Hippocampal formation (tissue), 2 donors: ENCODE measurements around the gene QTRT2.

ENCODE experiments used
- DNase-seq, 2 donors: peaks; one replicate each; lab custom pipeline; 2025; lab: John Stamatoyannopoulos, UW

Gene QTRT2

GRCh38 chr3:114078126-114078525, 21.6 kb downstream of the QTRT2 start:
- no peak for DNase-seq

DNA sequence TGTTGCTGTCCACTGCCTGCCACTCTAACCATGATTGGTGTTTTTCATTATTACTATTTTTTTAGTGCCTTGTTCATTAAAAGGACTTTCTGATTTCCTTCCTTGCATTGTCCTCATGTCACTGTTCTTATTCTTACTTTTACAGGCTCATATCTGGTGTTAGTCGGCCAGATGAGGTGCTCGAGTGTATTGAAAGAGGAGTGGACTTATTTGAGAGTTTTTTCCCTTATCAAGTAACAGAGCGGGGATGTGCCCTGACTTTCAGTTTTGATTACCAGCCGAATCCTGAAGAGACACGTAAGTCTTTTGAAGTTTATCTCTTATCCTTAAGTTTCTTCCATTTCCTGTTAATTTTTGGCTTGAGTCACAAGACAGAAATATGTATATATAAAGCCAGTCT, 23.2 kb downstream of the QTRT2 start:
- no peak for DNase-seq

DNA sequence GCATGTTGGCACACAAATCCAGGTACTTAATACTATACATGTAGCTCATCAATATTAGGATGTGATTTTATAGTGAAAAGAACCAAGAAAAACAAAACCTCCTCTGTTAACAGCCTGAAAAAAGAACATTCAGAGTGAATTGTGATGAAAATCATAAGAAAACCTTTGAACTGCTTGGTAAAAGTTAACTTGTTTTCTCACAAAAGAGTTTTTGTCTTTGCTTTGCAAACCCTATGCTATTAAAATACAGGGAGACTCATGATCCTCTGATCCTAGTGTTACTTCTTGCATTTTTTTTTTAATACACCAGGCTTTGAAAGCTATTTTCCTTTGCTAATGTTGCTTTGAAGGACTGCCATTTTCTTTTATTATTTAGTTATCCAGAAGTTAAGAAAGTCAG, 23.7 kb downstream of the QTRT2 start:
- DNase-seq: no peak

- DNase-seq: no peak
Measured at GRCh38 chr3:114081037-114081436, 24.5 kb downstream of the QTRT2 start.

DNA sequence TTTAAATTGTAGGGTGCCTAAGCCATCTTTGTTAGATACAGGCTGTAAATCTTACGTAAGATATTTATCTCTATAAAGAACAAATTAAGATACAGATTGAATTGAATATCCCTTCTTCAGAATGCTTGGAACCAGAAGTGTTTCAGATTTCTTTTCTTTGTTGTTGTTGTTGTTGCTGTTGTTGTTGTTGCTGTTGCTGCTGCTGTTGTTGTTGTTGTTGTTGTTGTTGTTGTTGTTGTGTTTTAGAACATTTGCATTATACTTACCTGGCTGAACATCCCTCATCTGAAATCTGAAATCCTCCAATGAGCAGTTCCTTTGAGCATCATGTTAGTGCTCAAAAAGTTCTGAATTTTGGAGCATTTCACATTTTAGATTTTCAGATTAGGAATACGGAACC, 26.6 kb downstream of the QTRT2 start:
- DNase-seq: no peak

DNA sequence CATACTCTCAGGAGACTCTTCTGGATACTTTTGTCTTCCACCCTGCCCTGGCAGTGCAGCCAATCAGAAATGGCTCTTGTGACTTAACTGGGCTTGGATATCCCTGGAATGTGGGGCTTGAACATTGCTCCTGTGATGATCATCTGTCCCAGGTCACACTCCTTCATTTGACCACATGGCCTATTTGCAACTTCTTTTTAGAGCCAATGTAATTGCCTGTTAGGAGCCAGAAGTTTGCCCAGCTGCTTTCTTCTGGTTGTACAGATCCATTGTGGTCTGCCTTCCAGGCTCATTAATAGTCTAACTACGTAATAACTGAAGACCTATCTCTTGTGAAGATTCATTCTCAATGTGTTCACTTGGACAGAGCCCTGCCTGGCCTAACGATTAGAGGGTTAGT, 29.8 kb downstream of the QTRT2 start:
- DNase-seq: no peak

- no peak for DNase-seq
Measured at GRCh38 chr3:114089675-114090074, 33.1 kb downstream of the QTRT2 start.

DNA sequence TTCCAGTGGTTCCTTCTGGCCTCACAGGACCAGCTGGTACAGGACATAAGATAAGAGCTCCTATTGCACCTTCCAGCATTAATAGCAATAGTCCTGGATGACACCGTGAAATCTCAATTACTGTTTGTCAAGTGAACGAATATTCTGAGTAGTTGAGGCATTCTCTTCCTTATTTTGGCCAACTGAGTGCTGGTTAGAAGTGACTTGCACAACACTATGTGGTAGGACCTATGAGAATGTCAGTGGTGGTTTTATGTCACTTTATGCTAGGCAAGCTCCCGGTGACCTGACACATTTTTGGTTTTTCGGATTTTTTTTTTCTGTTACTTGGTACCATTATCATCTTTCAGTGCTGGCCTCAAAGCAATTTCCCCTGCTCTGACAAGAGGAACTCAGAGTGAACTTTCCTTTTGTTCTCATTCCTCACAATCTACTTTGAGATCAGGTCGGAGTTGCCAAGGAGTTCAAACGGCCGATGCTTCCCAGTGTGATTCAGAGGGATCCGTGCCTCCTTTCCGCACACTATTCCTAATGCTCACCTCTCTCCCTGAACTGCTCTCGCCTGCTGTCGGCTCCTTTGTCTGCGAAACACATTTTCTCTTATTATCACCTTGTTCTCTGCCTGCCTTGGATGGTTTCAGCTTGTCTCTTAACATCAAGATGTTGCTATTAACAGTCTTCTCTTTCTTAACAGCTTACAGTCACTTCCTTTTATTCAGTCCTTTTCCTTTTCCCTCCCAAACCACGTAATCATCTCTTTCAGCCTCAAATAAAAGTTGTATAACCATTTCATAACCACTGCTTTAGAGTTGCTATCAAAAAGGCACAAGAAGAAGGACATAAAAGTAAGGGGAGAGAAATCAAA, 35.8 kb downstream of the QTRT2 start:
- no peak for DNase-seq

- no peak for DNase-seq
Measured at GRCh38 chr3:114093016-114093380, 36.5 kb downstream of the QTRT2 start.

DNA sequence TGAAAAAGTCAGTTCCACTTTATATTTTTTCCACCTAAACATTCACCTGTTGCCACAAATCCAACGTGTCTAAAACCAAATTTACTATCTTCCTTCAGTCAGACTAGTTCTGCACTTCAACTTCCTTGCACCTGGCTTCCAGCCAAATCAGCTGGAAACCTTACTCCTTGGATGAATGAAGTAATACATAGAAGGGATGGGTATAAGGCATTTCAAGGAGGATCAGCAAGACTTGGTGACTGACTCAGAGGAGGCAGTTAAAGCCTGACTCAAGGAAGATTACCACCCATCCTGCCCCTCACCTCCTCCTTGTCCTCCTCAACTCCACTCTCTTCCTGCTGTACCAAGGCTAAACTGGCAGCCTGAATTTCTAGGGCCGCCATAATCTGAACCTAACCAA, 37.1 kb downstream of the QTRT2 start:
- DNase-seq: no peak

- no peak for DNase-seq
Measured at GRCh38 chr3:114095796-114096195, 39.3 kb downstream of the QTRT2 start.

DNA sequence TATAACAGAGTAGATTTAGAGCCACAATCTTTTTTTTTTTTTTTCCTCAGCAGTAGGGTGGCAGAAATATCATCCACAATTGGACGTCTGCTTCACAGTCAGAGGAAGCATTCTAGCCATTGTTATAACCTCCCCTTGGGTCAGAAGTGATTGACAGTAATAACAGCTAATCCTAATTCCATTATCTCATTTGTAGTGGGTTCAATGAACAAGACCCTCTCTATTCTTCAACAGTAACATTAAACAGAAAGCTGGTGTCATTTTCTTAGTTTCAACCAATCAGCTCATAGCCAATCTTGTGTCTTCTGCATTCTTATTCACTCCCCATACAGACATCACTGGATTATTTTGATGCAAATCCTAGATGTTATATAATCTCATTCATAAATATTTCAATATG, 44.6 kb downstream of the QTRT2 start:
- no peak for DNase-seq

GRCh38 chr3:114103181-114103580, 46.6 kb downstream of the QTRT2 start:
- DNase-seq: no peak

DNA sequence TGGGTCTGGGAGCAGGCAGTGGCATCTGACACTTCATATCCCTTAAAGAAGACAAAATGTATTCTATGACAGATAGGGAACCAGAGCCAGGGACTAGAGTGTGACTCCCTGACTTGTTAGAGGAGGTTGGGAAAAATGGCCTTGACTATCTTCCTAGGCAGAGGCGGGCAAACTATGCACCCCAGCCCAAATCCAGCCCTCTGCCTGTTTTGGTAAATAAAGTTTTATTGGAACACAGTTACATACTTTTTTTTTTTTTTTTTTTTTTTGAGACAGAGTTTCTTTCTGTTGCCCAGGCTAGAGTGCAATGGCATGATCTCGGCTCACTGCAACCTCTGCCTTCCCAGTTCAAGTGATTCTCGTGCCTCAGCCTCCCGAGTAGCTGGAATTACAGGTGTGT, 47.3 kb downstream of the QTRT2 start:
- DNase-seq: no peak

DNA sequence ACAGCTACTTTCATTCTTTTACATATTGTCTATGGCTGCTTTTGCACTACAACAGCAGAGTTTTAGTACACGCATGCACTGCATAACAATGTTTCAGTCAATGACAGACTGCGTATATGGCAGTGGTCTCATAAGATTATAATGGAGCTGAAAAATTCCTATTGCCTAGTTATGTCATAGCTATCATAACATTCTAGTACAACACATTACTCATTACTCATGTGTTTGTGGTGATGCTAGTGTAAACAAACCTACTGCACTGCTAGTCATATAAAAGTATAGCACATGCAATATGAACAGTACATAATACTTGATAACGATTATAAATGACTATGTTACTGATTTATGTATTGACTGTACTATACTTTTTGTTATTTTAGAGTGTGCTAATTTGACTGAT, 47.9 kb downstream of the QTRT2 start:
- no peak for DNase-seq

DNA sequence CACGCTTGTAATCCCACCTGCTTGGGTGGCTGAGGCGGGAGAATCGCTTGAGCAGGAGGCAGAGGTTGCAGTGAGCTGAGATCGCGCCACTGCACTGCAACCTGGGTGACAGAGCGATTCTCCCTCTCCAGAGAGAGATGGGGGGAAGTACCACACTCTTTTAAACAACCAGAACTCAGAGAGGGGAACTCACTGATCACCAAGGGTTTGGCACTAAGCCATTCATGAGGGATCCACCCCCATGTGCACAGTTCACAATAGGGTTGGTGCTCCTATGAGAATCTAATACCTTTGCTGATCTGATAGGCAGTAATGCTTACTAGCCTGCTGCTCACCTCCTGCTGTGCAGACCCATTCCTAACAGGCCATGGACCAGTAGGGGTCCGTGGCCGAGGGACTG, 51.6 kb downstream of the QTRT2 start:
- DNase-seq: no peak

DNA sequence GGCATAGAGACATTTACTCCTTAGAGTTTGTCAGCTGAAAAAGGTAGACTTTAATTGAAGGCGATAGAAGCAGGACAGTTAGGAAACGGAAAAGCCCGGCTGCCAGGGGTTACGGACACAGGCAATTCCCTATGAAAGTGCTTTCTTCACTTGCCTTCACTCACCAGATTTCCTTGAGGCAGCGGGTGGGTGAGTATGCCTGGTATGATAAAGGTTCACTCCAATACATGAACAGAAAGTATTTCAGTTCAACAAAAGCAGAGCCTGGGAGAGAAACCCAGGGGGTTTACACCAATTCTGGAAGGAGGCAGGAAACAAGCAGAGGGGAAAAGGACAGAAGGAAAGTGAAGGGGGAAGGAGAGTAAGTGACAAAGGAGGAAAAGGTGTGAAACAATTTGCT, 53.9 kb downstream of the QTRT2 start:
- no peak for DNase-seq

DNA sequence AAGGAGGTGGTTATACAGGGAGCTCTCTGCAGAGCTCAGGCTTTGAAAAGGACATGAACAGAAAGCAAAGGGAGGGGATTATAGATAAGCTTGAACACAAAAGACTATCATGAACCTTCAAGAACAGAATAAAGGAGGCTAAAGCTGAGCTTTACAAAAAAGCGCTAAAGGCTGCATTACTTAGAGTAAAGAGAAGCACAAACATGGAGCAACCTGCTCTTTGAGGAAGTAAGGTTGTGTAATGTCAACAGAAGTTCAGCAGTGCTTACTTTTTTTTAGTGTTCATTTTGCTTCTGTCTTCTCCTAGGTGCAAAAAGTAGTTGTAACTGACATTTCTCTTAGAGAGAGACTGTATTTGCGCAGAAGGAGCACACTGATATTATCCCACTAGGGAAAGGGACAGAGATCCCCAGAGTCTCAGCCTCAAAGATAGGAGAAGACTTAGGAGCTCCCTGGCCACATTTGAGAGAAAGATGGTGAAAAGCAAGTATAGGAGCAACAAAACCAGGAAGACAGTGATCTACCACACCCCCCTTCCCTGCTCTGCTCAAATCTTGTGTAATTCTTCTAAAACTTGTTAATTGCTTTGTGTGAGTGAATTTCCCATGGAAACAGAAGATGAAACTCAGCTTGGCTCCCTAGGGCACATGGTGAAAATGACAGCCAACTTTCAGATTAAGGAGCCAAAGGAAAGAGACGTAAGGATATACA, 54.7 kb downstream of the QTRT2 start:
- DNase-seq: no peak

- DNase-seq: no peak
Measured at GRCh38 chr3:114112696-114113095, 56.2 kb downstream of the QTRT2 start.

DNA sequence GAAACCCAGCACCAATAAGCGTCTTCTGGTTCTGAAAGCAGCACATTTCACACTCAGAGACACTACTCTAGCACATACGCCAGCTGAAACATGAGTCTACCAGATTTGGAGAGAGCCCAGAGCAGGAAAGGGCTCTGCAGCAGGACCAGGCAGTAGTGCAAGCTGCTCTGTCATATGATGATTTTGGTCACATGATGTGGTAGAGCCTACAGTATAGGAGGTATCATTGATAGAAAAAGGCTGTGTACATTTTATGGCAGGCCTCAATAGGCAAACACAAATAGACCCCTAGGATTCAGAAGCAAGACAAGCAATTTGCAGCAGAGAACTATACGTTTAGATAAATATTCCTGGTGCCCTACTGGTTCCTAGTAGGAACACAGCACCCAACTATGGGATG, 58.2 kb downstream of the QTRT2 start:
- DNase-seq: no peak

- DNase-seq: no peak
Measured at GRCh38 chr3:114115143-114115542, 58.6 kb downstream of the QTRT2 start.

DNA sequence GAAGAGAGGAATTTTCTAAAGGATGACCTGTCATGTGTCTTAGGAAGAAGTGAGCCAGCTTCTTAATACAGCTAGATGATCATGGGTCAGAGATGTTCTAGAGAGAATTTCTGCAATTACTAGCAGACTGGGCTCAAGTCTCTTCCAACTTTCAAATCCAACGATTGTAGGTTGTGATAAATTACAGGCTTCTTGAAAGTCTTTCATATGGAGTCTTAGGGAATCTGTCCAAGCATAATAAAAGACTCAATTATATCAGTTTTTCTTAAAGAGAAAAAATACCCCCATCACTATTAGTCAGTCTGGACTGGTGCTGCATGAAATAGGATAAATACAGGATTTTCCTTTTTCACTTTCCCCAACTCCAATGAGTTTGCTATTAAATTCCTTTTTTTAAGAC, 63.2 kb downstream of the QTRT2 start:
- no peak for DNase-seq

- no peak for DNase-seq
Measured at GRCh38 chr3:114120211-114120610, 63.7 kb downstream of the QTRT2 start.
